ENCODE data around the gene CTIF.

DNA sequence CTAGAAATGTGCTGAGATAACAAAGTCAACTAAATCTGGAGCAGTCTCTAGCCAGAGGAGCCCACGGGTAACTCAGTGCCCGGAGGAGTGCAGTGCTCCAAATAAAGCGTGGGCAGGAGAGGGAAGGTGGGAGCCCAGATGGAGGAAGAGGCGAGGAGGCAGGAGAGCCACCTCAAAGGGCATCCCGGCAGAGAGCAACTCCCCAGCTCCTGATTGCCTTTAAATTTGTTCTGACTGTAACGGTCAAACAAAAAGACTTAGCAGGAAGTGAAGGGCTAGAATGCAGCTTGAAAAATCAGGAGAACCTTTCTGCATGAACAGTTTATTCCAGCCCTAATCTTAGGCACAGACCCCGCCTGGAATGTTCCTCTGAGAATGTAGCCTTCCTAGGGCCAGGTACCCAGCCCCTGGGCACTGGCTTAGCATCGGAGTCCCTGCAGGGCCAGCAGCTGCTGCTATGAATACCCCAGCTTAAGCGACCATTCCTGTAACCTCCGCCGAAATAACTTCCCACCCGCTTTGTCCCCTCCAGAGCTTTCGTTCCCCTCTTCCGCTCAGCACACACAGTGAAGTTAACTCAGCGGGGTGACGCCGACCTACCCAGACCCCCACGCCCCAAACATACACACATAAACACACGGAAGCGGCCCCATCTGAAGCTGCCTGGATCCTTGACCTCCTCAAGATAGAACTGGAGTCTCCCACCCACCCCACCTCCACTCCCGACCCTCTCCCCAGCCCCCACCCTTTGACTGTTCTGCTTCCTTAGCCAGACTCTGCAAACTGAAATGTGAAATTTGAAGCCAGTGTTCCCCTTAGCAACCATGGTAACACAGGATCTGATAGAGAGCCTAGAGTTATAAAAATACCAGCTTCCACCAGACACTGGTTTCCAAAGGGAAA, 288.7 kb downstream of the CTIF start:
- TF ChIP-seq, protein P1, sequence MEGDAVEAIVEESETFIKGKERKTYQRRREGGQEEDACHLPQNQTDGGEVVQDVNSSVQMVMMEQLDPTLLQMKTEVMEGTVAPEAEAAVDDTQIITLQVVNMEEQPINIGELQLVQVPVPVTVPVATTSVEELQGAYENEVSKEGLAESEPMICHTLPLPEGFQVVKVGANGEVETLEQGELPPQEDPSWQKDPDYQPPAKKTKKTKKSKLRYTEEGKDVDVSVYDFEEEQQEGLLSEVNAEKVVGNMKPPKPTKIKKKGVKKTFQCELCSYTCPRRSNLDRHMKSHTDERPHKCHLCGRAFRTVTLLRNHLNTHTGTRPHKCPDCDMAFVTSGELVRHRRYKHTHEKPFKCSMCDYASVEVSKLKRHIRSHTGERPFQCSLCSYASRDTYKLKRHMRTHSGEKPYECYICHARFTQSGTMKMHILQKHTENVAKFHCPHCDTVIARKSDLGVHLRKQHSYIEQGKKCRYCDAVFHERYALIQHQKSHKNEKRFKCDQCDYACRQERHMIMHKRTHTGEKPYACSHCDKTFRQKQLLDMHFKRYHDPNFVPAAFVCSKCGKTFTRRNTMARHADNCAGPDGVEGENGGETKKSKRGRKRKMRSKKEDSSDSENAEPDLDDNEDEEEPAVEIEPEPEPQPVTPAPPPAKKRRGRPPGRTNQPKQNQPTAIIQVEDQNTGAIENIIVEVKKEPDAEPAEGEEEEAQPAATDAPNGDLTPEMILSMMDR (IDR thresholded peaks at IDR 0.05) = no peak
- TF ChIP-seq POLR2A (IDR thresholded peaks at IDR 0.05) = no peak
